Chondrocyte (in vitro differentiated cells): Measurements from ENCODE around the gene GSTA3. TPM values are rescaled to one million over a fixed set of nuclear protein-coding genes. Genes with fewer than 3 reads are reported as not detected.
"Not testable (repeated sequence)": the region's sequence is repeated elsewhere in the genome, so short reads cannot be mapped to it uniquely, and the experiment has no call there.

Experiments used
- DNase-seq: peaks from one replicate; pipeline ENCODE4 v3.0.0; 2021; ENCODE audit warnings: mixed read lengths, low spot score
- H3K27ac Mint-ChIP-seq: one replicate; pipeline ENCODE4 v1.8.0; 2021; ENCODE audit warnings: mild to moderate bottlenecking, moderate library complexity, mixed read lengths; ENCODE audit not compliant: unreplicated experiment
- H3K27me3 Mint-ChIP-seq: 2 replicates; pipeline ENCODE4 v1.8.0; 2021; ENCODE audit warnings: low read depth, mixed read lengths
- H3K36me3 Mint-ChIP-seq: 2 replicates; pipeline ENCODE4 v1.8.0; 2021; ENCODE audit warnings: low read depth, mixed read lengths
- H3K4me1 Mint-ChIP-seq: 2 replicates; pipeline ENCODE4 v1.8.0; 2021; ENCODE audit warnings: low read depth, mild to moderate bottlenecking, mixed read lengths
- H3K4me3 Mint-ChIP-seq: one replicate; pipeline ENCODE4 v1.8.0; 2021; ENCODE audit warnings: mild to moderate bottlenecking, moderate library complexity, mixed read lengths; ENCODE audit not compliant: unreplicated experiment
- H3K9me3 Mint-ChIP-seq: 2 replicates; pipeline ENCODE4 v1.8.0; 2021; ENCODE audit warnings: low read depth, mixed read lengths
- total RNA-seq: library from RNA; stranded (reverse); gene quantifications from 3 replicates; pipeline ENCODE4 v1.2.1, GENCODE V29; 2021
- TF ChIP-seq, protein P1 (sequence below): fragments of 200-600 bp; sonication (generic); IDR thresholded peaks from 2 replicates; pipeline ENCODE4 v1.5.0; 2021; ENCODE audit warnings: antibody characterized with exemption, mild to moderate bottlenecking, moderate library complexity

Gene GSTA3
- total RNA-seq, 1 donor from 2014 or later, result not detected

DNA sequence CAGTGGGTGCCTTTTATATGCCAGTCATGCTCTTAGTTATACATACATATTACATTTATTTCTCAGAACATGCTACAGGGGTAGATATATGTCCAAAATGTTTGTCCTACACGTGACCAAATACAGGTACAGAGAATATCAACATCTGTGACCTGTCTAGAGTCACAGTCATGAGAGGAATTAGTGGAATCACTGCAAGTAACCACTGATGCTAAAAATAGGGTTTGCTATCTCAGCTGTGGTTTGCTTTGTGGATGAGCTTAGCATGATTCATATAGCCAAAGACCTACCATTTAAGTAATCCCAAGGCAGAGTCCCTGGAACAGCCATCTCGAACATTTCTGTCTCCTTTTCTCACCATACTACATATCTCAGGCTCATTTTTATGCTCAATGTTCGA lies 32.3 kb downstream of the GSTA3 start:
- Mint-ChIP-seq H3K9me3 (no peaks in the 10 kb centered on the region), H3K4me1 (peaks cover 39% of the 10 kb centered on the region), H3K4me3 (no peak overlapping the region), H3K36me3 (no peaks in the 10 kb centered on the region), H3K27me3 (no peaks in the 10 kb centered on the region), H3K27ac (peak overlapping the region; percentile 27)
- no peak for DNase-seq
- TF ChIP-seq, protein P1, sequence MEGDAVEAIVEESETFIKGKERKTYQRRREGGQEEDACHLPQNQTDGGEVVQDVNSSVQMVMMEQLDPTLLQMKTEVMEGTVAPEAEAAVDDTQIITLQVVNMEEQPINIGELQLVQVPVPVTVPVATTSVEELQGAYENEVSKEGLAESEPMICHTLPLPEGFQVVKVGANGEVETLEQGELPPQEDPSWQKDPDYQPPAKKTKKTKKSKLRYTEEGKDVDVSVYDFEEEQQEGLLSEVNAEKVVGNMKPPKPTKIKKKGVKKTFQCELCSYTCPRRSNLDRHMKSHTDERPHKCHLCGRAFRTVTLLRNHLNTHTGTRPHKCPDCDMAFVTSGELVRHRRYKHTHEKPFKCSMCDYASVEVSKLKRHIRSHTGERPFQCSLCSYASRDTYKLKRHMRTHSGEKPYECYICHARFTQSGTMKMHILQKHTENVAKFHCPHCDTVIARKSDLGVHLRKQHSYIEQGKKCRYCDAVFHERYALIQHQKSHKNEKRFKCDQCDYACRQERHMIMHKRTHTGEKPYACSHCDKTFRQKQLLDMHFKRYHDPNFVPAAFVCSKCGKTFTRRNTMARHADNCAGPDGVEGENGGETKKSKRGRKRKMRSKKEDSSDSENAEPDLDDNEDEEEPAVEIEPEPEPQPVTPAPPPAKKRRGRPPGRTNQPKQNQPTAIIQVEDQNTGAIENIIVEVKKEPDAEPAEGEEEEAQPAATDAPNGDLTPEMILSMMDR, result no peak

DNA sequence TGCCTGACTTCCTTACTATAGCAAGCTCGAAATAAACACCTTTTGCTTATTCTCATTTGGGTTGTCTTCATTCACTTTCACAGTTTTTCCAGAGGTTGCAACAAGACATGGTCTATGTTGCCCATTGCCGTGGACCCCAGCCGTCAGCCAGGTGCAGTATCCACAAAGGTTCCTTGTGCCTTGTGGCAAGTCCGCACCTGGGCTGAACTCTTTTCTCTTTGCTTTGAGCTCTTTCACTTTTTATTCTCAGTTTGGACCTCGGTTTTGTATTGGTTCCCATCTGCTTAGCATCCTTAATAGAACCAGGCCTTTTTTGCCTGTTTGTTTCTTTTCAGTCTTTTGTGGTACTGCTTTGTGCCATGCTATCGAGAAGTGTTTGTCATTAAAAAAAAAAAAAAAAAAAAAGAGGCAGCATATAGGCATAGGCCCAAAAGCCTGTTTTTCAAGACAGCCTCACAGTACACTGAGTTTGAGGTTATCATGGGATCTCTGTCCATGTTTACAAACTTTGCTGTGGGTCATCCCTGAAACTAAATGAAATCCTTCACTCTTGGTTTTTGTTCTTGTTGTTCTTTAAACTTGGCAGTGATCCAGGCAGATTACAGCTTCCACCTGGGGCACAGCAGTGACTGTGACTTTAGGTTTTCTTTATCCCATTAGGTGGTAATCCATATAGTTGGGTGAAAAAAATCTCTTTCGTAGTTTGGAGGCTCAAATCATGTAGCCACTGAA lies 33.3 kb downstream of the GSTA3 start:
- no peak for DNase-seq
- TF ChIP-seq, protein P1, result no peak
- Mint-ChIP-seq H3K9me3 (no peaks in the 10 kb centered on the region), H3K27ac (no peak overlapping the region), H3K4me1 (peaks cover 44% of the 10 kb centered on the region), H3K27me3 (no peaks in the 10 kb centered on the region), H3K4me3 (no peak overlapping the region), H3K36me3 (no peaks in the 10 kb centered on the region)

DNA sequence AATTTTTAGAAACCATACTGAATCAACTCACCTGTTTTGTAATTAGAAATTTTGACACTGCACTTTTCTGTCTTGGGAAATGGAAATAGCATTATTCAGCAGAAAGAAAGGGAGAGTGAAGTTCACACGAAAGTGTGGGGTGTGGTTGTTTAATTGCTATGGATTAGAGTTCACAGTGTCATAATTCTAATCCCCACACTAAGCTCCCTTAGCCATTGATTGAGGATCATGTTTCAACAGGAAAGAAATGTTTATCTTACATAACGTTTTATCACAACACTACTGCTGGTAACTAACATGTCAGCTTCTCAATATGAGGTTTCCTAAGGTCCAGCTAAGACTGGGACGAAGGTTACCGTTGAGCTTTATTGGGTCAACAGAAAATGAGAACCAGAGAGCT lies 37.5 kb downstream of the GSTA3 start:
- DNase-seq, result no peak
- Mint-ChIP-seq H3K9me3 (no peaks in the 10 kb centered on the region), H3K27me3 (peaks cover 3% of the 10 kb centered on the region), H3K36me3 (no peaks in the 10 kb centered on the region), H3K4me3 (no peak overlapping the region), H3K27ac (no peak overlapping the region), H3K4me1 (peaks cover 39% of the 10 kb centered on the region)
- TF ChIP-seq, protein P1, result no peak

DNA sequence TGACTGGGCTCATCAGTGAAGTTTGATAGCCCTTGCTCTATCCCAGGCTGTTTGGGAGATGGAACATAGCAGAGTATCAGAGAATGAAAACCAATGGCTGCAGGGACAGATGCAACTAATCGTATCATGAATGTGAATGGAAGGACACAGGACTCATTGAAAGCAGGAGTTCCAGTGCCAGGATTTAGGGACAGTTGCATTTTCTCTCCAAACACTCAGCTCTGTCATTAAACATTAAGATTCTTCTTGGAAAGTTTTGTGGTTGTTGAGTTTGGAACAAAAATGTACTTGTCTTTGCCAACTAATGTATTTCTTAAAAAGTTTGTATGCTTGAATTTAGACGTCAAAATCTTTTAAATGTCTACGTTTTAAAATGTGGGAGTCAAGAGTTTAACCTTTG lies 37.9 kb downstream of the GSTA3 start:
- no peak for DNase-seq
- peaks cover 35% of the 10 kb centered on the region for H3K4me1 Mint-ChIP-seq
- TF ChIP-seq, protein P1, result no peak
- peaks cover 3% of the 10 kb centered on the region for H3K27me3 Mint-ChIP-seq
- no peaks in the 10 kb centered on the region for H3K9me3 Mint-ChIP-seq
- H3K36me3 Mint-ChIP-seq, result no peaks in the 10 kb centered on the region
- no peak overlapping the region for H3K27ac Mint-ChIP-seq
- no peak overlapping the region for H3K4me3 Mint-ChIP-seq

DNA sequence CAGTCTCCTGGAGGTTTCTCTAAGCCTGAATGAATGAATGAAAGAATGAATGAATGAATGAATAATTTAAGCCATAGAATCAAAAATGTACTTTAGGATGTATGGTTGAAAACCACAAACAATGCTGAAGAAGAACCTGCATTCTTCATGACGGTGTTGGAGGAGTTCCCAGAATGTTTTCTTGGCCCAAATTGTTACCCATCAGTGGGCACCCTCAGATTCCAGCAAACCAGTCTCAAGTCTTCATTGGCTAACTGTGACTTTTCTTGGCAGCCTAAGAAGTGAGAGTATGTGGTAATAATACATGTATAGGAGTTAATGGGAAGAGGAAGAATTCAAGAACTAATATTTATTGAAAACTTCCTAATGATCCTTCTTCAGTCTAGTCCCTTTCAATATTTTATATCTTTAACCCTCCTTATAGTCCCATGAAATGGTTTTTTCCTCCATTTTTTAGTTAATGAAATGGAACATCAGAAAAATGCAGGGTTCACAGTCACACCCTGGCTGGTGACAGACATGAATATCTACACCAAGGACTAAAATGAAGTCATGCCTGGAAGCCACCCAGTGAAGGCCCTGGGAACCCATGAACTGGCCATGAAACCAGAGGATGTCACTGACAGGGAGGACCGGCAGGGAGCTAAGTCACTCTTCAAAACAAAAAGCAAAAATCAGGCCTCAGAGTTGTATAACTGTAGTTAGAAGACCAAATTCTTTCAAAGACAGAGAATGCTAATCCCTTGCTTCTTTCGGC lies 39.0 kb downstream of the GSTA3 start:
- H3K4me1 Mint-ChIP-seq, result peaks cover 31% of the 10 kb centered on the region
- DNase-seq, result not testable (repeated sequence)

DNA sequence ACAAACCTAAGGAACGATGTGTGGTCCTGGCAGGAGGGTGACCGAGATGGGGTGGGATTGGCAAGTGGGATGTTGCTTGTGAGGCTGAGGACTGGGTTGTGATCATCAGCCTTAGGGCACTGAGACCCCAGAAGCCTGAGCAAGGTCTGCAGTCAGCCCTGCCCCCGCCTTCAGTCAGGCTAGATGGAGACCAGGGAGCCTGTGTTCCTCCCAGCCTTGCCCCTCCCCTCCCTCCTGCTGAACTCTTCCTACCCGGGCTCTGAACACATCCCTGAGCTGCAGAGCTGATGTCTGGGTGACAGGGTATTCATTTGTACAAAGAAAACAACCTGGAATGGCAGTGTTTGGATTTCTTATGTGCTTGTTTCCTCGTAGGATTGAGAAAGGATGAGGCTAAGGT lies 40.6 kb downstream of the GSTA3 start:
- peaks cover 13% of the 10 kb centered on the region for H3K27me3 Mint-ChIP-seq
- H3K4me1 Mint-ChIP-seq, result peaks cover 31% of the 10 kb centered on the region
- DNase-seq, H3K4me3 Mint-ChIP-seq, H3K9me3 Mint-ChIP-seq, H3K27ac Mint-ChIP-seq, H3K36me3 Mint-ChIP-seq: not testable (repeated sequence)

More for the DNA sequence above, 39.0 kb downstream of the GSTA3 start:
- H3K4me3 Mint-ChIP-seq, H3K9me3 Mint-ChIP-seq, H3K27me3 Mint-ChIP-seq, H3K27ac Mint-ChIP-seq, H3K36me3 Mint-ChIP-seq: not testable (repeated sequence)
